Stimulated activated CD4-positive, alpha-beta T cell treated with anti-CD3 and anti-CD28 coated beads, Interleukin-1b, Interleukin-23, amount 100 ng/mL, for 1 hour (primary cell): ENCODE measurements around the gene MEST.
"Not testable (repeated sequence)": the region's sequence is repeated elsewhere in the genome, so short reads cannot be mapped to it uniquely, and the experiment has no call there.

Experiments used
- DNase-seq, 2 donors: peaks; one replicate each; pipeline ENCODE4 v3.0.0-alpha.2; 2020; ENCODE audit warnings: low read depth in 2 of 2

MEST gene

DNA sequence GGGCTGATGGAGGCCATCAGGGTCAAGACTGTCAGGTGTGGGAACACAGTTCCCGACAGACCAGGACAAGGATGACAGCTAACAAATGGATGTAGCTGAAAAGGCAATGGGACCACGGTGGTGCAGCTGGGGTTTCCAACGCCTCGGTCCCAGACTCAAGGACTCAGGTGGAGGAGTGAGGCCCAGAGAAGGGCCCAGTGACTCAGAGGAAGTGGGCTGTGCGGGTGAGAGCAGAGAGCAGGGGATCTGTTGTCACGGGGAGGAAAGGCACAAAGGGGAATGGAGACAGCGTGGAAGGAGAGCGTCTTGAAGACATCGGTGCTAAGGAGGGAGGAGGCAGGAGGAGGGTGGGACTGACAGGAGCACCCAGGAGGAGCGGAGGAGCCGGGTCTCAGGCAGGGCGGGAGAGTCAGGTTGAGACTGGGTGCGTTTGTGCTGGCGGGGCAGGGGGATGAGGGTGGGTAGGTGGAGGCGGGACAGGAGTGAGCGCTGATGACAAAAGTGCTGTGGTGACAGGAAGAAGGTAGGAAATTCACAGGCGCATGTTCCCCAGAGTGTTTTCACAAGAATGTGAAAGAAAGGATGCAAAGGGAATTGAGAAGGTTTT, 31.7 kb downstream of the MEST start:
- DNase-seq: not testable (repeated sequence)

DNA sequence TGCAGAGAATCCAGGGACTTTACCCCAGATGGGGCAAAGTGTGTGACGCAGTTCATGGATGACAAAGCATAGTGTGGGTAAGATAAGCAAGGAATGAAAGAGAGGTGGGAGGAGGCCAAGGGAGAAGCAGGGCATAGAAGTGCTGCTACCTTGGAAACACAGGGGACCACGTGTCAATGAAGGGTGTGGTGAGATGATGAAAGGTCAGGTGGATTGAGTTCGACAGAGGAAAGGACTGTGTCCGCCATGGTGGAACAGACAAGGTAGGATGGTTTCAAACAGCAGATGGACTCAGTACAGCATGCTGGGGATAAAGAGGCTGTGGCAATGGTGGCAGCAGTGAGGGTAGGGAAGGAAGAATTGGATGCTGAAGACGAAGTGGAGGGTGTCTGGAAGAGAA, 32.7 kb downstream of the MEST start:
- no peak for DNase-seq

DNA sequence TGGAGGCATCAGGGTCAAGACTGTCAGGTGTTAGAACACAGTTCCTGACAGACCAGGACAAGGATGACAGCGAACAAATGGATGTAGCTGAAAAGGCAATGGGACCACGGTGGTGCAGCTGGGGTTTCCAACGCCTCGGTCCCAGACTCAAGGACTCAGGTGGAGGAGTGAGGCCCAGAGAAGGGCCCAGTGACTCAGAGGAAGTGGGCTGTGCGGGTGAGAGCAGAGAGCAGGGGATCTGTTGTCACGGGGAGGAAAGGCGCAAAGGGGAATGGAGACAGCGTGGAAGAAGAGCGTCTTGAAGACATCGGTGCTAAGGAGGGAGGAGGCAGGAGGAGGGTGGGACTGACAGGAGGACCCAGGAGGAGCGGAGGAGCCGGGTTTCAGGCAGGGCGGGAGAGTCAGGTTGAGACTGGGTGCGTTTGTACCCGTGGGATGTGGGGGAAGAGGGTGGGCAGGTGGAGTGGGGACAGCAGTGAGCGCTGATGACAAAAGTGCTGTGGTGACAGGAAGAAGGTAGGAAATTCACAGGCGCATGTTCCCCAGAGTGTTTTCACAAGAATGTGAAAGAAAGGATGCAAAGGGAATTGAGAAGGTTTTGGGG, 36.0 kb downstream of the MEST start:
- DNase-seq: not testable (repeated sequence)

DNA sequence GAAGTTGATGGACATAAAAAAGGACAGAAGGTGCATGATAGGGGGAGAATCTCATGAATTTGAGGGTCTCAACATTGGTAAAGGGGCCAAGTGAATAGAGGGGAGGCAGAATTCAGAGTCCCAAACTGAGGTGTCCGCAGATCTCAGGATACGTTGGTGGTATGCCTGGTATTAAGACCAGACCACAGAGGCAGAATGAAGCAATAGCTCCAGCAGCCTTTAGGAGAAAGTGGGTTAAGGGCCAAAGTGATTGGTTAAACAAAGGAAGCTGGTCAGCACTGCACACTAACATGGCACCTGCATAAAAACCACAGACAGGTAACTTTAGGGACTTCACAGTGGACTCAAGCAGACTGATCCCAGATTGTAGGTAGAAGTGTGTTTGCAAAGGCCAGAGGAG, 37.5 kb downstream of the MEST start:
- no peak for DNase-seq

DNA sequence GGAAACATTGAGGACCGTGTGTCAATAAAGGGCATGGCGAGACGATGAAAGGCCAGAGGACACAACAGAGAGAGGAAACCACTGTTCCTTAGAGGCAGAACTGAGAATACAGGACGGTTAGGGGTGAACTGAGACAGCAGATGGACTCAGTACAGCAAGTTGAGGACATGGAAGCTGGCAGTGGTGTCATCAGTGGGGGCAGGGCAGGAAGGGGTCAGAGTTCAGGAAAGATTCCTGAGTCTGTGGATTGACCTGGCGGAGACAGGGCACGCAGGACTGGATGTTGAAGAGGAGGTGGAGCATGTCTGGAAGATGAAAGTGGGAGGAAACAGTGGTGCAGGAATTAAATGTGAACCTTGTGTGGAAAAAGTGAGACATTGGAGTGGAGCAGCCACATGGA, 46.0 kb downstream of the MEST start:
- DNase-seq: not testable (repeated sequence)

DNA sequence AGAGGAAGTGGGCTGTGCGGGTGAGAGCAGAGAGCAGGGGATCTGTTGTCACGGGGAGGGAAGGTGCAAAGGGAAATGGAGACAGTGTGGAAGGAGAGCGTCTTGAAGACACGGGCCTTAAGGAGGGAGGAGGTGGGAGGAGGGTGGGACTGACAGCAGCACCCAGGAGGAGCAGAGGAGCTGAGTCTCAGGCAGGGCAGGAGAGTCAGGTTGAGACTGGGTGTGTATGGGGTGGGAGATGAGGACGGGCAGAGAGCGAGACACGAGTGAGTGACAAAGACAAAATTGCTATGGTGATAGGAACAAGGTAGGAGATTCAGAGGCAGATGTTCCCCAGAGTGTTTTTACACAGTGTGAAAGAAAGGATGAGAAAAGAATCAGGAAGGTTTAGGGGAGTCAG, 49.4 kb downstream of the MEST start:
- not testable (repeated sequence) for DNase-seq

DNA sequence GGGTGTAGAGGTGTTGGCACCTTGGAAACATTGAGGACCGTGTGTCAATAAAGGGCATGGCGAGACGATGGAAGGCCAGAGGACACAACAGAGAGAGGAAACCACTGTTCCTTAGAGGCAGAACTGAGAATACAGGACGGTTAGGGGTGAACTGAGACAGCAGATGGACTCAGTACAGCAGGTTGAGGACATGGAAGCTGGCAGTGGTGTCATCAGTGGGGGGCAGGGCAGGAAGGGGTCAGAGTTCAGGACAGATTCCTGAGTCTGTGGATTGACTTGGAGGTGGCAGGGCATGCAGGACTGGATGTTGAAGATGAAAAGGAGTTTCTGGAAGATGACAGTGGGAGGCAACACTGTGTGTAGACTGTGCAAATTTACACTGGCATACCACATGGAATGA, 50.4 kb downstream of the MEST start:
- not testable (repeated sequence) for DNase-seq

DNA sequence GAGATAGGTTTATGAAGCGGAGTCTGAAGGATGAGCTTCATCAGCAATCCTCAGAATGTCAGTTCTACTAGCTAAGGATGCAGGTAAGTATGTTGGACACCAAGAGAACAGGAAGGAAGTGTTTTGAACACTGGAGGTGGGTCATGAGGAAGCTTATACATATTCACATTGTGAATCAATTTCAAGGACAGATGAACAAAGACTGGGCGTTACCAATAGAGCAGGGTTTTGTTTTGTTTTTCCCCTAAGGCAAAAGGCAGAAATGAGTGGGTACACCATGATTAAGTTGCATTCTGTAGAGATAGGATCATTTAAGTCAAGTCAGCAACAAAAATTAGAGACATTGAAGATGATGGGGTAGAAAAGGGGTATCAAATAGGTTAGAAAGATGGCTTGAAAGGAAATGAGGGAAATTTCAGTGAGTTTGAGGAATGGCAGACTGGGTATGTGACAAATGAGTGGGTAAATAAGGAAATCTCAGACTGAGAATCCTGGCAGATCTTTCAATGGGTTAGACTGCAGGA, 51.7 kb downstream of the MEST start:
- DNase-seq: no peak

DNA sequence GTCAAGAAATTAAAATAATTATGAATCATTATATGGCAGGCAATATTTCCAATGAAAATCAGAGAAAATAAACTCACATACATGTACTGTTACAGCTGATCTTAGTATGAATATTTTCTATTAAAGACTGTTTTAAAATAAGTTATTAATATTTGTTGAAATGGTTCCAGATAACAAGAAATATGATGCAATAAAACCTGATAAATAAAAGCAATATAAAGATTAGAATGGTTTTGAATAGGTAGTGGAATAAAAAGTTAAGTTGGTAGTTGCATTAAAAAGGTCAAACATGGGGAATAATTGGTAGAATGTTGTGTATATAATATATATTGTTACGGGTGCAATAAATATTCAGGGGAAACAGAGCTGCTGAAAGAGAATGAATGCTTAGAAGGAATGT, 52.5 kb downstream of the MEST start:
- no peak for DNase-seq

DNA sequence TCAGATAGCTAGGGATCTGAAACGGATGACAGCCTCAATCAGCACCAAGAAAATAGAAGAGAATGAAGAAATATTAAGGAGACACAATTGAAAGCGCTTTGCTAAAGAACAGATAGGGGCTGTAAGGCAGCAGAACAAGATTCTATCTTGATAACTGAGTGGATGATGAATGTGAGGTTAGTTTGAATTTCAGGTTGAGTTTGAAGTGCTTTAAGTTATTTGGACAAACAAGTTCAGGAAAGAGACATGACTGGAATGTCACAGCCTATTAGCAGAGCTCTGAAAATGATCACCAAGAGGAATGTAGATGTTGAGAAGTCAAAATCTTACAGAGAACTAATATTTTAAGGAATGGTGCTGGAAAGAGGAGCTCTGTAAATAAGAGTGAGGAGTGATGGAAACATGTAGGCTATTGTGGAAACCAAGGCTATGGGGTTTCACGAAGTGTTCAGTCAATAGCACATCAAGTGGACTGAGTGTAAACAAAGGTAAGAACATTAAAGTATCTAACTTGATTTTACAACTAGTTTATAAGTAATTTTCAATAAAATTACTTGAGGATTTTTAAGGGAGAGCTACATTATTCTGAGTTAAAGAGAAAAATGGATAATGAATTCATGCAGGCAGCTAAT, 61.6 kb downstream of the MEST start:
- DNase-seq: no peak

DNA sequence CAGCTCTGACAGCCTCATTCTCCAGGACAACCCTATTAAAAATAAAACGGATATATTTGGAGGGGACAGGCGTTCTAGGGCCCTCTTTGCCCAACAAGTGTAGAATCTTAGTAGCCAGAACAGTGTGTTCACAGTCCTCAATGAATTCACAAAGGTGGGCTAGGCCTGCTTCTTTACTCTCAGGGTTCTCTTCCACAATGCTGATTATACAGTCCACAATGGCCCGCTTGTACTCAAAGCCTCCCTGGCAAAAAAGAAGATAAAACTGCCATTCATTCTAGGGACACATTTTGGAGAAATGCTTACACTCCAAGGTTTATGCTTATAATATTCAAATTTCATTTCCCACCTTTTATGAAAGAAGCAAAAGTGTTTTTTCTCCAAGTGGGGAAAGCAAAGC, 62.6 kb downstream of the MEST start:
- no peak for DNase-seq
